ENCODE measurements around the gene CDK14.

Gene CDK14

GRCh38 chr7:90977056-90977455, 380.9 kb downstream of the CDK14 start:
- no peak for DNase-seq

- DNase-seq, result no peak
Measured at GRCh38 chr7:90980545-90980944, 384.4 kb downstream of the CDK14 start.

DNA sequence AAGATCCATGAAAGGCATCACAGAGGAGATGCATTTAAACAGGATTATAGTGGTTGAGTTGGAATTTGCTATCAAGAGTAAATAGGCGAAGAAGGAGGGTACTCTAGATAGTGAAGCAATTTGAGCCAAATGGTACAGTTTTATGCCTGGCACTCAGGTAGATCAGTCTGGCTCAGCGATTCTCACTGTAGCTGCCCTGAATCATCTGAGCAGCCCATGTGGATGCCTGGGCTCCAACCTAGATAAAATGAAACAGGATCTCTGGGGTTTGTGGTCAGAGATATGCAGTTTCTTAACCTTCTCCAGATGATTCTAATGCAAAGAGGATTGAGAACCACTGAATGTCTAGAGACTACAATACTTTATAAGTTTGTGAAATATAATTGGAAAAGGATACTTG, 386.1 kb downstream of the CDK14 start:
- DNase-seq, result no peak

GRCh38 chr7:90984692-90985091, 388.6 kb downstream of the CDK14 start:
- no peak for DNase-seq

- DNase-seq, result peak; percentile 86 to 92
Measured at GRCh38 chr7:90988516-90988915, 392.4 kb downstream of the CDK14 start.

GRCh38 chr7:90988996-90989765, 393.1 kb downstream of the CDK14 start:
- peak; percentile 40 to 52 for DNase-seq

- no peak for DNase-seq
Measured at GRCh38 chr7:90994121-90994520, 398.0 kb downstream of the CDK14 start.

GRCh38 chr7:90994601-90995000, 398.5 kb downstream of the CDK14 start:
- DNase-seq, result no peak

GRCh38 chr7:90995996-90996395, 399.9 kb downstream of the CDK14 start:
- no peak for DNase-seq

DNA sequence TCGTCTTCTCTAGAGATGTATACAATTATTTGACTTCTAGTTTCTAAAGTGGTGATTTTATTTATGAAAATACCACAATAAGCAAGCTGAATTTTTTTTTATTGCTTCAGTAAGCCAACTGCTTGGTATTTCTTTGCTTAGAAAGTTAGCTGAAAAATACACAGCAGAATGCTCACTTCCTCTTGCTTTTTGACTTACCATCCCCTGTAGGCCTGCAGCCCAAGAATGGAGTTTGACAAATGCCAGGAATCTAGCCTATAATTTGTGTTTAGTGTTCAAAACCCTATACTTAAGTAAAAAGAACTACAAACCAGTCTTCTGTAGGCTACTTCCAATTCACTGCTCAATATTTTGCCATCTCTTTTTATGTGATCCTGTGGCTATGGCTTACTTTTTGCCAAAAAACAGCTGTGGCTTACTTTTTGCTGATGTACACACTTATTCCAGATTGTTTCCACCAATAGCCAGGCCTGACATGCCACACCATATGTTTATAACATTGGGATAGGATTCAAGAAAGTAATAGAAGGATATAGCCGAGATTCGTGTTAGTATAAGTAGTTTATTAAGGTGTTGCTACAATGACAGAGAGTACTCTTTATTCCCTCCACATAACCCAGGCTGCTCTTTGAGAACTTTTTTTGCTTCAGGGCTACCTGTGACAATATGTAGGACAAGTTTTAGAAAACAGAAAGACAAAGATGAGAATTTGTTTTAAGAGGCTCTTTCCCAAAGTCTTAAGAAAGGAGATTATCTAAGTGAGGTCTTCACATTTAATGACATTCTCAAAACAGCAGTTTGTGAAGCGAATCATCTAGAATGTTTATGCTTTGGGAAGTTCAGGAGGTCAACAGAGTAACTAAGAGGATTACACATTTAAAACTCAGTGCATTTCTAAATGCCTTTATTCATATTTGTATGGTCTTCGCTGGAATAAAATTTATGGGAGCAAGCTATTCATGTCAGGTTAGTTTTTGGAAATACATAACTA, 404.2 kb downstream of the CDK14 start:
- DNase-seq, result no peak

GRCh38 chr7:91005024-91005423, 408.9 kb downstream of the CDK14 start:
- no peak for DNase-seq

DNA sequence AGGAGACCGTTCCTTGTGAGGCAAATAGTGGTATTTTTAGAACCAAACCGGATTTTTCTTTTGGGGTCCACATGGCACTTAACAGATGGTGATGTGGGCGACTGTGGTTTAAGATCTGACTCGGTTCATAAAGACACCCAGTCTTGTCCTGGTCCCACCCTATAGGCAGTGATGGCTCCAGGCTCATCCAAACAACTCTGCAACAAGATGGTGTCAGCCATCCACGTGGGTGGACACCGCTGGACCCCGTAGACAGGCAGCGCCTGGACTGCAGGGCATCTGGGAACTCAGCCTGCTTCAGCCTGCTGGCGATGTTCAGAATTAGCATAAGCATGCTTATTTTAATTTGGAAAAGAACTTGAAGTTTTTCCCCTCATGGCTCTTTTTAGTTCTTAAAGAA, 409.7 kb downstream of the CDK14 start:
- DNase-seq, result no peak

DNA sequence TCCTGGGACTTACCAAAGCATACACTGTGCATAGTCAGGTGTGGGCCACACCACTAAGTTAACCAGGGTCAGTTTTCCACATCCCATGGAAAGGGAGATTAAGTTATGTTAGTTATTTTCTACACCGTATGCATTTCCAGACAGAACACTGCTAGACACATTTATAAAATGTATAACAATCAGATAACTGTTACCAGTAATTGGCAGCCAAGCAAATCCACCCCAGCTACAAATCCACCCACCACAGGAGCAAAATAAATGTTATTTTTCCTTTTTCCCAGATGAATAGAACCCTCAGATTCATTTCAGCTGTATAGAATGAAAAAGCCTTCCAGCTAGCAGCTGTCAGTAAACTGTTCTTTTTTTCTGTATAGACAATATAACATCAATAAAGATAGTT, 411.2 kb downstream of the CDK14 start:
- no peak for DNase-seq

GRCh38 chr7:91013078-91013477, 417.0 kb downstream of the CDK14 start:
- no peak for DNase-seq

DNA sequence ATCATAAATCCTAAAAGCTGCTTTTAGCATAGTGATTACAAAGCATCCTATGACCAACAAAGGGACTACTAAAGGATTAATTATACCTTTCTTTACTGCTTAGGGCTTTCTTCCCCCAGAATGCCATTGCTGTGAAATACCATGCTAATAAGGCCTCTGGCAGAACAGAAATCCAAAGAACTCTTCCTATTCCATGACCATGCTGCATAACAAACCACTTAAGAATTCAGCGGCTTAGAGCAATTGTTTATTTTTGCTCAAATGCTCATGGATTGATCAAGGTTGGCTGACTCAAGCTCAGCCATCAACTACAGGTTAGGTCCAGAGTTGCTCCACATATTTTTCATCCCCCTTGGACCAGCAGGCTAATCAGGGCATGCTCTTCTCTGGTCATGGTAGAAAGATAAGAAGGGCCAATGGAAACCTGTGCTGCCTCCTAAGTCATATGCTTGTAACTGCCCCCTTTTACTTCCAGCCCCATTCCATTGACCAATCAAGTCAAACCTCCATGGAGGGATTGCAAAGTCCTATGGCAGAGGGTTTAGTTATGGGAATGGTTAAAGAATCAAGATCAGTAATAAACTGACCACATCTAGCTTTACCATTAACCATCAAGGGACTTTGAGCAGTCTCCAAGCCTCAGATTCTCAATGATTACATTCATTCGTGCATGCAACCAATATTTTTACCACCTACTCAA, 423.7 kb downstream of the CDK14 start:
- DNase-seq, result no peak

DNA sequence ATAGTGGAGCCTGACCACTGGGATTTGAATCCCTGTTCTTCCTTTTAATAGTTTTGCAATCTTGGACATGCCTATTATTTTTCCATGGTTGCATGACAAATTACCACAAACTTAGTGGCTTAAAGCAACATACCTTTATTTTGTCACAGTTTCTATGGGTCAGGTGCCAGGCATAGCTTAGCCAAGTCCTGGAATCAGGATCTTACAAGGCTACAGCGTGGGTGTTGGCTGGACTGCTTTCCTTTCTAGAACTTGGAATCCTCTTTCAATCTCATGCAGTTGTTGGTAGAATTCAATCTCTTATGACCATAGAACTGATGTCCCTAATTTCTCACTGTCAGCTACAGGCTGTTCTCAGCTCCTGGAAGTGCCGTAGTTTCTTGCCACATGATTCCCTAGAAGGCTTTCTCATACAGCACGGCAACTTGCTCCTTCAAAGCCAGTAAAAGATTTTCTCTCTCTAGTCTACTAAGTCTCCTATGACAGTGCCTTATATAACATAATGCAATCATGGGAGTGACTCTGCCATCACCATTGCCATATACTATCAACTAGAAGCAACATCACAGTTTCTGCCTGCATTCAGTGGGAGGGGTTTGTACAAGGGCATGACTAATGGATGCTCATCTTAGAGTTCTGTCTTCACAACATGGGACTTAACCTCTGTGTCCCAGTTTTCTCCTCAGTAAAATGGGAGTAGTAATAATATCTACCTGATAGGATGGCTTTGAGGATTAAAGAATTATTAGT, 424.7 kb downstream of the CDK14 start:
- DNase-seq, result no peak

DNA sequence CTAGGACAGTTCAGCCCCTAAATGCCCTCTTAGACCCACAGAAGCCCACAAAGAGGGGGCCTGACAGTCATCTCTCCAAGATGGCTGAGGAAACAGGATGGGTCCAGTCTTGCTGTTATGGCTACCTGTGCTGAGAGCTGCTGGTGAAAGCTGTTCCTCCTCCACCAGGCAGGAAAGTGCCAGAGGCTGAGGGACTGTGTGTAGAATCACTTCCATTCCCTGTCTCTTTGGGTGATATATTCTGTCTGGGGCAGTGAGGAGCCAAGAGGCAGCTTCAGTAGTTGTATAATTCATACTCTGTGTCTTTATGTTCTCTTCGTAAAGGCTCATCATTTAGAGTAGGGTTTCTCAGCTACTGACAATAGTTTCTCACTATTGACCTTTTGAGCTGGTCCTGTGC, 425.8 kb downstream of the CDK14 start:
- DNase-seq, result no peak

DNA sequence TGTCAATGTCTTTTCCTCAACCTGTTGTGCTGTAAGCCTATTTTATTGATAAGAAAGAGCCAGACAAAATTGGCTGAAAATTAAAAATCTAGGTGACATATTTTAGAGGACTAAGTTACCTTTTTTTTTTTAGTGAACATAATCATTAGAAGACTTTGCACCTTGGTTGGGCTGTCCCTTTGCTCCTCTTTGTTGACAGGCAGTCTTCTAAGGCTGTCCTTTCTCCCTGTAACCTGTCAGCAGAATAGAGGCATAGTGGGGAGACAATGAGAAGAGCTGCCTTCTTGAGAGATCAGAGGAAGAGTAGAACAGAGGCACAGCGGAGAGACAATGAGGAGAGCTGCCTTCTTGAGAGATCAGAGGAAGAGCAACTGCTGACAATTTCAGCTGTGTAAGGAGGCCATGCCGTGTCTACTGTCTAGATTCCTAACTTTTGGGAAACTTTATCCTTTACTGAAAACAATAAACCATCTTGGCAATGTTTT, 429.8 kb downstream of the CDK14 start:
- DNase-seq, result no peak

- no peak for DNase-seq
Measured at GRCh38 chr7:91029688-91030087, 433.6 kb downstream of the CDK14 start.

DNA sequence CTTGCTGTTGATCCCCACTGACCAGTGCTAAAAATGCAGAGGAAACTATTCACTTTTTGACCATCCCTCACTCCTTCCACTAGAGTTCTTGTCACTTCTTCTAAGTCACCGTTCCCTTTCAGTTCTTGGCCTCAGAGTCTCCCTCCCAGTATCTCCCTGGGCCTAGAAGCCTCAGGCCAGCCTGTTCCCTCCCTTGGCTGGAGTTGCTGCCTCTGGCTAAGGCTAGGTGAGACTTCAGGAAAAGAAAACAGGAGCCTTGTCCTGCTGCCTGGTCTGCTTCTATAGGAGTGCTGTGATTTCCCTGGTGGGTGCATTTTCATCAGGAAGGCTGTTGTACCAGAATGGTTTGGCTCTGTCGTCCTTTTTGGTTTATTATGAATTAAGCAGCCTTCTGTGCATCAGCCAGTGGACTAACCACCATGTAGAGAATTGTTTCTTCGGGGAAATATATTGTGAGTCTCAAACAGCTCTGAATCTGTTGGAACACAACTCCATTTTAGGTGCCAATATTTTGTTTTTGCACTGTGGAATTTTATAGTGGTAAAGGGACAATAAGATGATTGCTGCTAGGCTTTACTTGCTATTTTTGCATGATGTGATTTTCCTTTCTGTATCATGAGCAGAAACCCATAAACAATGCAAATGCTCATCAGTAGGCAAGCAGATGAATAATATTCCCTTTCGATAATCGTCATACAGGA, 434.7 kb downstream of the CDK14 start:
- DNase-seq, result no peak

DNA sequence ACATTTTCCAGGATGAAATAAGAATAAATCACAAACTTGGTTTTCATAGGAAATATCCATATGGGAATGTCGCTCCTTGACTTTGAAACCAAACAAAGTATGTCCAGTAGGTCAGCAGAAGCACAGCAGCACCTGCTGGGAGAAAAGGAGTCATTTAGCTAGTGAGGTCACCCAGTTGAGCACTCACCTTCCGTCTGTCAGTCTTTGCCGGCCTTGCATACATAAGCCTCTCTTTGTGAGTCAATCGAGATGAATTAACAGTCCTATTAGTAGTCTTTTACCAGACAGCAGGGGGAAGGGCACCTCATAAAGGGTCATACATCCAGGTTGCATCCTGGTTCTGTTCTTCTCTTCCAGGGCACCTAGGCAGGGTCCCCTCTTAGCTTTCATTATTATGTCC, 435.6 kb downstream of the CDK14 start:
- peak; percentile 54 to 57 for DNase-seq

DNA sequence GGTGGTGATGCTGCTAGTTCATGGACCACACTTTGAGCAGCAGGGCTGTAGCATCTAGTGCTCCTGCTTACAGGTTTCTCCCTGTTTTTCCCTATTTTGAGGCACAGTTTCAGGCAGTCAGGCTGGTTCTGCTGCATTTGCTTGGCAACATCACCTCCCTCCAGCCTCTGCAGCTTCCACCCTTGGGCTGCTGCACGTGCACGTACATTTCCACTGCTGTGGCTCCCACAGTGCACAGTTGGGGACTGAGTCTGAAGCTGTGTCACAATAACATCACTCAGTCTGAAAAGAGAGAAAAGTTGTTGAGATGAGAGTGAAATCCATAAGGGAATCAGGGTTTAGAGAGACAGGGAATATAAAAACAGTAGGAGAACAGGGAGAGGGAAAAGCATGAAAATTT, 437.5 kb downstream of the CDK14 start:
- DNase-seq, result no peak
